Kidney glomerular epithelial cell (primary cell): ENCODE results near the gene COG7.
A peak's percentile ranks its signal among the peaks of the same experiment; 100 is the strongest.
"Not testable (repeated sequence)": the region's sequence is repeated elsewhere in the genome, so short reads cannot be mapped to it uniquely, and the experiment has no call there.

ENCODE experiments used
- DNase-seq: peaks from one replicate; lab custom pipeline; 2025; lab: John Stamatoyannopoulos, UW

COG7 gene

DNA sequence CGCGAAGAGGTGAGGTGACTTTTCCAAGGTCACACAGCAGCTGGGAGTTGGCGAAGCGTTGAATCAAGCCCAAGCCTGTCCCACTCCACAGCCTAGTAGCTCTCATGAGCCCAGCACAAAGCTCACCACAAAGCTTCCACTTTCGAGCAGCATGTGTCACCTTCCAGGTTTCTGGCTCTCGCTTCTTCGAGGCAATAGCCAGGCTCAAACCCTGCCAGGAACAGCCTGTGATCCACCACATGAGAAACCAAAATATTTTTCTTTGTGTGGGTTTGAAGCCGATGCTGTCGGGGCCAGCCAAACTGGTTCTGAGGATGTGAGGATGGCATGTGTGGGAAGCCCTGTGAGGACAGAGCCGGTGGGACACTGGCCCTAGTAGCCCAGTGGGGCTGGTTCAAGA lies 68.1 kb downstream of the COG7 start:
- no peak for DNase-seq

DNA sequence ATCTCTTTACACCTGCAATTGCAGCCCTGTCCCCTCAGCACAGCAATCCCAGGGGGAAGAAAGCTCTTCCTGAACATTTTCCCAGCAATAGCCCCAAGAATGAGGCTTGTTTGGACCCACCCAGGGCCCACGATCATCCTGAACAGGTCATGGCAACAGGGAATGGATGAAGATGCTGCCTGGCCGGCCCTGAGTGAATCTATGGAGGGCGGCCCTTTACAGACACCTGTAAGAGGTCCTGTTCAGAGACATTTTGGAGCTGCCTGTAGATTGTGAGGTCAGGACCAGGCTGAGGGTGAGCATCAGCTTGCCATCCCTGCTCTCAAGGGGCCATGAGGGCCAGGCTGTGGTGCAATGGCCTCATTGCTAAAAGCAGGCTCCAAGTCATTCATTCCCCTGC lies 69.1 kb downstream of the COG7 start:
- DNase-seq, result no peak

GRCh38 chr16:23382279-23382678 lies 70.7 kb downstream of the COG7 start:
- DNase-seq, result no peak

GRCh38 chr16:23381702-23382101 lies 71.3 kb downstream of the COG7 start:
- not testable (repeated sequence) for DNase-seq

GRCh38 chr16:23380501-23380951 lies 72.5 kb downstream of the COG7 start:
- no peak for DNase-seq

DNA sequence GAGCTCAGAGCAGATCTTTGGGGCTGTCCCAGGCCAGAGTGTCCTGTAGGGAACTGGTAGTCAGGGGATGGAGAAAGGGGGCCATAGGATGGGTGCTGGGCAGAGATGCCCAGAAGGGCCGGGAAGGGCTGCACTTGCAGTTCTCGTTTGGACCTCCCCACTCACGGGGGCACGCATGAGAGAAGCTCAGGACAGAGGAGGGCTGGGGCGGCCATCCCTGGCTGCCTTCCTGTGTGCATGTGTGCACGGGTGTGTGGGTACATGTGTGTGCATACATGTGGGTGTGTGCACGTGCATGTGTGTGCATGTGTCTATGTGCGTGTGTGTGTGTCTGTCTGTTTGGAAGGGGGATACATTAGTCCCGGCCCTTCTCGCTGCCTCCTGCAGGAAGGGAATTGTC lies 73.3 kb downstream of the COG7 start:
- no peak for DNase-seq

- DNase-seq, result no peak
Observed at GRCh38 chr16:23378921-23379320, 74.1 kb downstream of the COG7 start.

DNA sequence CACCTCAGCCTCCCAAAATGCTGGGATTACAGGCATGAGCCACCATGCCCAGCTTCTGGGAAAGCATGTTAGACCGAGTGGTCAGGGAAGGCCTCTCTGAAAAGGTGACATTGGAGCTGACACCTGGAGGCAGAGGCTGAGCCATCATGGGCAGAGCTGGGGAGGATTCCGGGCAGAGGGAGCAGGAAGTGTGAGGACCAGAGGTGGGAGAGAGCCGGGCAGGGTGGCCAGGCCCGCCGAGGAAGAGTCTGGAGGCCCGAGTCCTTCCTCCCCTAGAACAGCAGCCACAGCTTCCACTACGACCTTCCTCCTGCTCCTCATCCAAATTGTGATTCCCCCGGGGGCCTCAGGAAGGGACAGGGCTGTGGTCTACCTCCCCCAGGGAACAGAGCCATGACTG lies 74.7 kb downstream of the COG7 start:
- no peak for DNase-seq

DNA sequence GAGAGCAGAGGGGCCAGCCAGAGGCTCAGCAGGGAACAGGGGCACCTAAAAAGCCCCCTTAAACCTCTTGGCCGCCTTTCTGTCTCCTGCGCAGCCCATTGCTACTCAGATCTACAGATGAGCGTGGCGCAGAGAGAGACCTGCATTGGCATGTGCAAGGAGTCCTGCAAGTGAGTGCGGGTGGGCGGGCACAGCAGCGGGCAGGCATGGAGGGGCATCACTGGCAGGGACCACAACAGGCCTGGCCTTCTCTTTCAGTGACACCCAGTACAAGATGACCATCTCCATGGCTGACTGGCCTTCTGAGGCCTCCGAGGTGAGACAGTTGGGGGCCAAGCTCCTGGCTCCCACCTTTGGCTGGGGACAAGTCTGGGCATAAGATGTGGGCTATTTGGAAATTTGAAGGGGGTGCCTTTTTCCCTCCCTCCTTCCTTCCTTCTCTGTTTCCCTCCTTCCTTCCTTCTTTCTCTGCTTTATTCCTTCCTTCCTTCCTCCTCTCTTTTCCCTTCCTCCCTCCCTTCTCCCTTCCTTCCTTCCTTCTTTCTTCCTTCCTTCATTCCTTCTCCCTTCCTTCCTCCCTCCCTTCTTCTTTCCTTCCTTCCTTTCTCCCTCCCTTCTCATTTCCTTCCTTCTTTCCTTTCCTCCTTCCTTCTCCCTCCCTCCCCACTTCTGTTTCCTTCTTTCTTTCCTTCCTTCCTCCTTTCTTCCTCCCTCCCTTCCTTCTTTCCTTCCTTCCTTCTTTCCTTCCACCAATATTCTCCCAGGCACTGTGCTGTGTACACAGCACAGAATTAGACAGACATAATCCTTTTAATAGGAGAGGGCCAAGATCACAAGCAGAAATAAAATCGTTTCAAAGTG lies 75.7 kb downstream of the COG7 start:
- no peak for DNase-seq

GRCh38 chr16:23375643-23376042 lies 77.3 kb downstream of the COG7 start:
- no peak for DNase-seq

DNA sequence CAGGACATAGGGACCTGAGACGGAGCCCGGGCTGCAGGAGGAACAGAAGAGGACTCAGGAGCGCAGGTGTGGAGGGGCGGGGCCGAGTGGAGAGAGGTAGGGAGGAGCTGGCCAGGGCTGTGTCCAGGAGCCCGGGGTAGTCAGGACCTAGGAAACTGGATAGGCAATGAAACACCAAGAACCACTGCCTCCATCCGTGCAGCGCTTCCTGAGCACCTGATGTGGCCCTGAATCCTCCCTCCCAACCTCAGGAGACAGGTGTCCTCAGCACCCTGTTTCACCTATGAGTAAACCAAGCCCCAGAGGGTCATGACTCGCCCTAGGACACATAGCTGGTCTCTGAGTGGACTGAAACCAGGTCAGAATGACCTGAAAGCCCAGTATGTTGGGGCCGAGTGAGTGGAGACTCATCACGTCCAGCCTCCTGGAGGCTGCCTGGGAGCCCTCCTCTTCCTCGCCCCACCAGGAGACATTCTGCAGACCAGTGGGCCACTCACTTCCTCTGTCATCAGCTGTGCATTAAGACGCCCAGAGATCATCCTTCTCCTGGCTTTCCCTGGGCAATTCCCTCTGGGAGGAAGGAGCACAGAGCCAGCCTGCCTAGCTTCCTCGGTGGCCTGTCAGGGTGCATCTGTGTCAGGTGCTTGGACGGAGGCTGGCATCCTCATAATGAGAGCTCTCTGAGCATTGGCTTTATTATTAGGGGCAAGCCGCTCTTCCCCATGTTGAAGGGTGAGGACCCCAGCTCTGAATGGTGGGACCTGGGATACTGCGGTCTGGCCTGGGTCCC lies 78.1 kb downstream of the COG7 start:
- no peak for DNase-seq

- no peak for DNase-seq
Observed at GRCh38 chr16:23373436-23374219, 79.4 kb downstream of the COG7 start.

GRCh38 chr16:23371368-23371767 lies 81.6 kb downstream of the COG7 start:
- no peak for DNase-seq

DNA sequence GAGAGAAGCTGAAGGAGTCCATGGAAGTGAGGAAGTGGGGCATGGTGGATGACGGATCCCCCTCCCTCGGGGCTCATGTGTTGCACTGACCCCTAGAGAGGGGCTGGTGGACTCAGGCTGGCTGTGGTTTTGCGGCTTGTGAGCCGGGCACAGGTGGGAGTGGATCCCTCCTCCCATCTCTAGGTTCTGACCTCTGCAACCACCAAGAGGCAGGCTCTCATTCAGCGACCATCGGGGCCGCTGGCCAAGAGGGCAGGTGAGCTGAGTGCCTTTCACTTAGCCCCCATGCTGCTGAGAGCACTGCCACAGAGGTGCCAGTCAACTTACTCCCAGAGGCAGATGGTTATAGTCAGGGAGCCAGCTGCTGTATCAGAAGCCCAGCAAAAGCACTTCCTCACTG lies 83.6 kb downstream of the COG7 start:
- DNase-seq, result no peak

DNA sequence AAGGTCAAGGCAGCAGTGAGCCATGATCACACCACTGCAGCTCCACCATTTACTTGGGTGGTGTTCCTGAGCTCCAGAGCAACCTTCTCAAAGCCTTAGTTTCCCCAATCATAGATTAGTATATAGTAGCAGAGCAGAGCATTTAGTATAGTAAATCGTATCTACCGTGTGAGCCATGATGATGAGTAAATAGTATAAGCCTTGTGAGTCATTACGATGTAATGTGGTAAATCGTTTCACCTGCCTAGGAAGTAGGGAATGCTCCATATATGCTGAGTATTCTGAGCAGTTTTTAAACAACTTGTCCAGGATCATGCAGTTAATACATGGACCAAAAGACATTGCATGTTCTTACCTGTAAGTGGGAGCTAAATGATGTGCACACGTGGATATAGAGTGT lies 84.5 kb downstream of the COG7 start:
- peak; percentile 52 for DNase-seq

DNA sequence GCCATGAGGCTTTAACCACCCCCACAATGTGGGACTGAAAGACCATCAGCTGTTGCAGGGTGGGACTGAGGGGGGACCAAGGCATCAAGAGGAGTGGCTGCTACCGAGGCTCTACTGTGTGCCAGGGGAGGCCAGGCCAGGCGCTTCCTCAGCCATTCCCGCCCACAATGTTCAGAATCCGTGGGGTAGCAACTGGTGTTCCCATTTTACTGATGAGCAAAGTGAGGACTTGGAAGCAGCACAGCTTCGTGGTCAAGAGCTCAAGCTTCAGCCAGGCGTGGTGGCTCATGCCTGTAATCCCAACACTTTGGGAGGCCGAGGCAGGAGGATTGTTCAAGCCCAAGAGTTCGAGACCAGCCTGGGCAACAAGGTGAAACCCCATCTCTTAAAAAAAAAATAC lies 85.0 kb downstream of the COG7 start:
- no peak for DNase-seq

DNA sequence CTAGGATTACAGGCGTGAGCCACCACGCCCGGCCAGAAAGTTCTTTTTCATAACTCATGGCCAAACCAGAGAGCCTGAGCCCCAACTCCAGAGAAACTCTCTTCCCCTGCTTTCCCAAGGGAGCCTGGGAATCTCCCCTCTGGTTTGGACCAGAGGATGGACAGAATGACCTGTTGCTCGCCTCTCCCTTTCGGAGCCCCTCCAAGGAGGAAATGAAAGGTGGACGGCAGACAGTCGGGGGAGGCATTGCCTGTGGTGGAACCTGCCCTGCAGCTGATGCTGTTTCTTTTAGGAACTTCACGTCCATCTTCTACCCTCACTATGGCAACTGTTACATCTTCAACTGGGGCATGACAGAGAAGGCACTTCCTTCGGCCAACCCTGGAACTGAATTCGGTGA lies 85.4 kb downstream of the COG7 start:
- DNase-seq, result no peak

- DNase-seq, result not testable (repeated sequence)
Observed at GRCh38 chr16:23366341-23366740, 86.6 kb downstream of the COG7 start.

- no peak for DNase-seq
Observed at GRCh38 chr16:23365602-23366240, 87.3 kb downstream of the COG7 start.

DNA sequence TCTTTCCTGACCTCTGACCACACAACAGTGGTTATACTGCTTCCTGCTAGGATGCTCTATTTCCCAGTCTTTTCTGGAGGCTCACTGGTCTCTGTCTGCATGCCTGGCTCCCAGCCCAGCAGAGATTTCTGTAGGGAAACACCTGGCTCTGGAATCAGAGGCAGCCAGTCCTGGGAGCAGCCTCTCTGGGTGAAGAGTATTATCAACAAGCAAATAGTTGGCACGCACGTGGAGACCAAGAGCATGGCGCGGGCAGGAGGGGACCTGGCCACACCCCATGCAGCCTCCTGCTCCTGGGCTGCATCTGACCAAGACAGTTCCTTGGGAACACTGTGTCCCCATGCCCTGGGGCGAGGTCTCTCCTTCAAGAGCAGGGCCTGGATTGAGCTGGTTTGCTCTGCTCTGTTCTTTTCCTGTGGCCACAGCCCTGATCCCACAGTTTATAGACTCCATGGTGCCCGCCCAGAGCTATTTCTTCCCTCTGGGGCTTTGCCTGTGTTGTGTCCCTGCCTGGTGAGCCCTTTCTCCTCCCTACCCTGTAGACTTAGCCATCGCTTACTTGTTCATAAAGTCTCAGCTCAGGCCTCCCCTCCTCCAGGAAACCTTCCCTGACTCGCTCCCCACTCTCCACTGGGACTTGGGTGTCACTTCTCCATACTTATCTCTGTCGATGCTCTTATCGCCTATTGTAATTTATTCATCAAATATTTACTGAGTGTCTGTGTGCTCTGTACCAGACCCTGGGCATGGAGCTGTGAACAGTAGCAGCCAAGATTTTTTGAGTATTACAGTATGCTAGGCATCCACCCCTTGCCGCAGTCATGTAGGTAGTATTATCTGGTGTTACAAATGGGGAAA lies 90.3 kb downstream of the COG7 start:
- no peak for DNase-seq
